Progenitor cell of endocrine pancreas (in vitro differentiated cells): ENCODE data around the gene ADTRP. TPM values are rescaled to one million over a fixed set of nuclear protein-coding genes. Genes with fewer than 3 reads are reported as not detected.

Experiments used
- DNase-seq: peaks from one replicate; pipeline ENCODE4 v3.0.0; 2021; ENCODE audit warnings: low spot score; ENCODE audit not compliant: unreplicated experiment
- H3K27ac Mint-ChIP-seq: 2 replicates; pipeline ENCODE4 v1.8.0; 2021; ENCODE audit warnings: mild to moderate bottlenecking, moderate library complexity, mixed read lengths
- H3K27me3 Mint-ChIP-seq: 2 replicates; pipeline ENCODE4 v1.8.0; 2021; ENCODE audit warnings: mixed read lengths
- H3K36me3 Mint-ChIP-seq: 2 replicates; pipeline ENCODE4 v1.8.0; 2022; ENCODE audit warnings: mixed read lengths; ENCODE audit not compliant: insufficient read depth
- H3K4me1 Mint-ChIP-seq: 2 replicates; pipeline ENCODE4 v1.8.0; 2021; ENCODE audit warnings: low read depth, mixed read lengths
- H3K4me3 Mint-ChIP-seq: 2 replicates; pipeline ENCODE4 v1.8.0; 2021; ENCODE audit warnings: low read depth, mild to moderate bottlenecking, moderate library complexity, mixed read lengths
- H3K9me3 Mint-ChIP-seq: 2 replicates; pipeline ENCODE4 v1.8.0; 2021; ENCODE audit warnings: low read depth, mixed read lengths
- total RNA-seq: library from RNA; stranded (reverse); gene quantifications from 2 replicates; pipeline ENCODE4 v1.2.1, GENCODE V29; 2021
- TF ChIP-seq, protein P1 (sequence below): fragments of 200-600 bp; sonication (generic); IDR thresholded peaks from one replicate; pipeline ENCODE4 v1.5.0; 2021; ENCODE audit warnings: antibody characterized with exemption, mild to moderate bottlenecking; ENCODE audit not compliant: unreplicated experiment

ADTRP gene
- total RNA-seq, 1 donor from 2014 or later = not detected

DNA sequence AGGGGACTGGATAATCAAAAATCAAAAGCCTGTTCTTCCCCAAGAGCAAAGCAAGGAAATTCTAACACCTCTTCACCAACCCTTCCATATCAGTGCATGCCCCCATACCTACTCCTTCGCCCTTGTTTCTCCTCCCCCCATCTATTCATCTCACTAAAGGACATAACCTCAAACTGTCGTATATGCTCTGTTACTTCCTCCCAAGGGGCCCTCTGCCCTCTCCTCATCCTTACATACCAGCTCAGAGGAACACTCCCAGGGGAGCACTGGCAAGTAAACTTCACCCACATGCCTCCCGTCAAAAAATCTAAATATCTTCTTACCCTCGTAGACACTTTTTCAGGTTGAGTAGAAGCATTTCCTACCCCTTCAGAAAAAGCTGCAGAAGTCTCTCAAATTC, 9.4 kb upstream of the ADTRP start:
- no peaks in the 10 kb centered on the region for H3K27me3 Mint-ChIP-seq
- DNase-seq = no peak
- H3K4me3 Mint-ChIP-seq = no peak overlapping the region
- H3K27ac Mint-ChIP-seq = no peak overlapping the region
- peaks cover 5% of the 10 kb centered on the region for H3K9me3 Mint-ChIP-seq
- H3K36me3 Mint-ChIP-seq = no peaks in the 10 kb centered on the region
- TF ChIP-seq, protein P1, sequence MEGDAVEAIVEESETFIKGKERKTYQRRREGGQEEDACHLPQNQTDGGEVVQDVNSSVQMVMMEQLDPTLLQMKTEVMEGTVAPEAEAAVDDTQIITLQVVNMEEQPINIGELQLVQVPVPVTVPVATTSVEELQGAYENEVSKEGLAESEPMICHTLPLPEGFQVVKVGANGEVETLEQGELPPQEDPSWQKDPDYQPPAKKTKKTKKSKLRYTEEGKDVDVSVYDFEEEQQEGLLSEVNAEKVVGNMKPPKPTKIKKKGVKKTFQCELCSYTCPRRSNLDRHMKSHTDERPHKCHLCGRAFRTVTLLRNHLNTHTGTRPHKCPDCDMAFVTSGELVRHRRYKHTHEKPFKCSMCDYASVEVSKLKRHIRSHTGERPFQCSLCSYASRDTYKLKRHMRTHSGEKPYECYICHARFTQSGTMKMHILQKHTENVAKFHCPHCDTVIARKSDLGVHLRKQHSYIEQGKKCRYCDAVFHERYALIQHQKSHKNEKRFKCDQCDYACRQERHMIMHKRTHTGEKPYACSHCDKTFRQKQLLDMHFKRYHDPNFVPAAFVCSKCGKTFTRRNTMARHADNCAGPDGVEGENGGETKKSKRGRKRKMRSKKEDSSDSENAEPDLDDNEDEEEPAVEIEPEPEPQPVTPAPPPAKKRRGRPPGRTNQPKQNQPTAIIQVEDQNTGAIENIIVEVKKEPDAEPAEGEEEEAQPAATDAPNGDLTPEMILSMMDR = no peak
- H3K4me1 Mint-ChIP-seq = no peaks in the 10 kb centered on the region

DNA sequence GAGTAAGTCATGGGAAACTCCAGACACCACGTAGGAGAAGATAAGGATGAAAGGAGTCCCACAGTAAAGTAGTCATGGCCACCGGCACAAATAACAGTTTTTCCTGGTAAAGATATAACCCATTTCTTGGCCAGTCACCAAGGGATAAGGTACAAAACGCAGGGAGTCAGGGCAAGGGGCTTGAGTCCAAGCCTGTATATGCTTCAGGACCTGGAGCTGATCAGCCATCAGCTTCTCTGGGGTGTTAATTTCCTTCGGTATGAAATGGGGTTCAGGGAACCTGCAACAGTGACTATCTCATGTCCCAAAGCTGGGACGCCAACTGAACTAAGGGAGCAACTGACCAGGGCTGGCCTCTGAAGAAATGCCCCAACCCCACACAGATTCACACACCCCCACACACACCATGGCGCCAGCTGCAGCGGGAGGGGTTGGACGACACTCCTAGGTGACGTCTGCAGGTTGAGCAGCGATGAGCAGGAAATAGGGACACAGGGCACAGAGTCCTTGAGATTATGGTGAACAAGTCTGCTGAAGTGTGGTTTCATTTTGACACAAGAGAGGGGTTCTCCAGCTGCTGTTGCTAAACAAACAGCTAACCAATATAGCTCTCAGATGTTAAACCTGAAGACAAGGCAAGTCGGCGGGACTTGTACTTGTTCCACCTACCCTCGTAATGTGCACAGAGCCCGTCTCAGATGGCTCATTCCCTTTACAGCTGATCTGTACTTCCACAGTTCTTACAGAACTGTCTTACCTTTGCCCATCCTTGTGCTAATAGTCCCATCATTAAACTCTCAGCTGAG, 7.4 kb upstream of the ADTRP start:
- Mint-ChIP-seq H3K27ac (no peak overlapping the region), H3K27me3 (no peaks in the 10 kb centered on the region), H3K4me1 (no peaks in the 10 kb centered on the region), H3K9me3 (no peaks in the 10 kb centered on the region), H3K4me3 (no peak overlapping the region), H3K36me3 (no peaks in the 10 kb centered on the region)
- TF ChIP-seq, protein P1 = no peak
- DNase-seq = no peak

DNA sequence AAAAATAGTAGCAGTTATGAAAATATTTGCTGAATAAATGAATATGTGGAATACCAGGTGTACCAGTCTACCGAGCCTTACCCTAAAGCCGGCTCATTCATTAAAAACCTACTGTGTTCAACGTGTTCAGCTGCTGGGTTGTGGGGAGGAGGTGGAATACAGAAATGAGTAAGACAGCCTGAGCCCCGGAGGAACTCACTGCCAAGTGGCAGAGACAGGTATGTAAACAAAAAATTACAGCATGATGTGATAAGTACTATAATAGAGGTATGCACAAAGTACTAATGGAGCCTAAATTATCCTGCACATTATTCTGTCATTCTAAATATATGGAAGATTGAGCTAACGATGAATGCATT, 6.8 kb upstream of the ADTRP start:
- Mint-ChIP-seq H3K4me3 (no peak overlapping the region), H3K27ac (no peak overlapping the region), H3K9me3 (no peaks in the 10 kb centered on the region), H3K36me3 (no peaks in the 10 kb centered on the region), H3K27me3 (no peaks in the 10 kb centered on the region), H3K4me1 (no peaks in the 10 kb centered on the region)
- TF ChIP-seq, protein P1 = no peak
- no peak for DNase-seq

DNA sequence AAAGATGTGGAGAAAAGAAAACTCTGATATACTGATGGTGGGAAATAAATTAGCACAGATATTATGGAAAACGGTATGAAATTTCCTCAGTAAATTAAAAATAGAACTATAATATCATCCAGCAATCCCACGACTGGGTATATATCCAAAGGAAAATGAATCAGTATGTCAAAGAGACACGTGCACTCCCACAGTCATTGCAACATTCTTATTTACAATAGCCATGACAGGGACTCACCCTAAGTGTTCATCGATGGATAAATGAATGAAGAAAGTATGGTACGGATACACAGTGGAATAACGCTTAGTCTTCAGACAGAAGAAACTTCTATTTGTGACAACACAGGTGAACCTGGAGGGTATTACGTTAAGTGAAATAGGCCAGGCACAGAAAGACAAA, 5.7 kb upstream of the ADTRP start:
- no peaks in the 10 kb centered on the region for H3K36me3 Mint-ChIP-seq
- no peaks in the 10 kb centered on the region for H3K4me1 Mint-ChIP-seq
- H3K4me3 Mint-ChIP-seq = no peak overlapping the region
- DNase-seq = no peak
- no peaks in the 10 kb centered on the region for H3K9me3 Mint-ChIP-seq
- TF ChIP-seq, protein P1 = no peak
- no peak overlapping the region for H3K27ac Mint-ChIP-seq
- no peaks in the 10 kb centered on the region for H3K27me3 Mint-ChIP-seq

DNA sequence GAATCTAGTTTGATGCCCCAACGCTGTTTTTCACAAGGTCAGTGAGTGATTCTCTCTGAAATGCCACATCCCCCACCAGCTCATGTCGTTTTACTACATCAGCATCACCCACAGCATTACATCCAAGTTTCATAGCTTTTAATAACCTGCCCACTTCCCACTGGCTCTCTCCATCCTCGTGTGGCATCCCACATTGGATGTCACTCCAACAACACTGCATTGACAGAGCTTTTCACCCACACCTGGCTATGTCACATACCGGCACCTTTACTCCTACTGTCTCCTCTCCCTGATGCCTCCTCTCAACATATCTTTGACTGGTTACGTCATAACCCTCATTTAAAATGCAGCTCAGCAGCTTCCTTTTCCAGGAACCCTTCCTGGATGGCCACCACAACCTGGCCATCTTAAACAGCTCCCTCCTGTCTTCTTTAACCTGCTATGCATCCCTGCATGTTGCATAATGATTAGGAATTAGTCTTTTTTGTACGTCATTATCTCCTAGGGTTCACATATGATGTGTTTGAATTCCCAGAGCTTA, 5.0 kb upstream of the ADTRP start:
- TF ChIP-seq, protein P1 = no peak
- H3K27ac Mint-ChIP-seq = no peak overlapping the region
- no peaks in the 10 kb centered on the region for H3K27me3 Mint-ChIP-seq
- no peak overlapping the region for H3K4me3 Mint-ChIP-seq
- DNase-seq = no peak
- no peaks in the 10 kb centered on the region for H3K9me3 Mint-ChIP-seq
- H3K36me3 Mint-ChIP-seq = no peaks in the 10 kb centered on the region
- H3K4me1 Mint-ChIP-seq = peaks cover 1% of the 10 kb centered on the region
